WTC11 (cell line): ENCODE results near the gene CPT2. TPM values are rescaled to one million over a fixed set of nuclear protein-coding genes. Genes with fewer than 3 reads are reported as not detected.
A peak's percentile ranks its signal among the peaks of the same experiment; 100 is the strongest.

Experiments used
- ATAC-seq: fragments of 200-7000 bp; cut with Tn5 transposase; 2 replicates; pipeline ENCODE4 v1.10.0; 2021; ENCODE audit warnings: mild to moderate bottlenecking, moderate library complexity
- CTCF ChIA-PET: fragments of 300-600 bp; sonication (Branson Sonifier 250); formaldehyde crosslinking; loops from one replicate; lab custom pipeline; 2021; ENCODE audit warnings: antibody characterized with exemption; lab: Charles Lee
- POLR2A ChIA-PET: fragments of 350-600 bp; sonication (Branson Sonifier 250); formaldehyde crosslinking; loops from one replicate; lab custom pipeline; 2021; ENCODE audit warnings: antibody characterized with exemption; lab: Charles Lee
- DNase-seq: peaks from one replicate; pipeline ENCODE4 v3.0.0; 2021; ENCODE audit warnings: low spot score
- H3K27ac Mint-ChIP-seq: 2 replicates; pipeline ENCODE4 v1.8.0; 2021; ENCODE audit warnings: mixed read lengths
- H3K27me3 Mint-ChIP-seq: 2 replicates; pipeline ENCODE4 v1.8.0; 2021; ENCODE audit warnings: low read depth, mild to moderate bottlenecking, moderate library complexity, mixed read lengths
- H3K36me3 Mint-ChIP-seq: 2 replicates; pipeline ENCODE4 v1.8.0; 2021; ENCODE audit warnings: mixed read lengths
- H3K4me1 Mint-ChIP-seq: 2 replicates; pipeline ENCODE4 v1.8.0; 2022; ENCODE audit warnings: mixed read lengths
- H3K4me3 Mint-ChIP-seq: 2 replicates; pipeline ENCODE4 v1.8.0; 2021; ENCODE audit warnings: mild to moderate bottlenecking, moderate library complexity, mixed read lengths
- H3K9me3 Mint-ChIP-seq: 2 replicates; pipeline ENCODE4 v1.8.0; 2021; ENCODE audit warnings: mixed read lengths
- CBFB ChIP-seq: sonication (generic); formaldehyde crosslinking; IDR thresholded peaks from 2 replicates; pipeline ENCODE4 v1.8.1; 2022; ENCODE audit warnings: mild to moderate bottlenecking, low read depth, missing genetic modification reagents
- CREB1 ChIP-seq: sonication (generic); formaldehyde crosslinking; IDR thresholded peaks from 2 replicates; pipeline ENCODE4 v1.8.0; 2023; ENCODE audit warnings: mild to moderate bottlenecking, missing genetic modification reagents
- ELF4 ChIP-seq: sonication (generic); formaldehyde crosslinking; IDR thresholded peaks from 2 replicates; pipeline ENCODE4 v1.8.1; 2022; ENCODE audit warnings: low read depth, mild to moderate bottlenecking, moderate library complexity, missing genetic modification reagents
- GTF2I ChIP-seq: fragments of 250-450 bp; sonication (Bioruptor Pico); conservative IDR thresholded peaks from 2 replicates; pipeline ENCODE4 v1.4.0; 2021; ENCODE audit warnings: mild to moderate bottlenecking
- NFE2L1 ChIP-seq: sonication (generic); formaldehyde crosslinking; IDR thresholded peaks from 2 replicates; pipeline ENCODE4 v1.8.1; 2023; ENCODE audit warnings: missing genetic modification reagents
- NFYB ChIP-seq: sonication (generic); formaldehyde crosslinking; conservative IDR thresholded peaks from 2 replicates; pipeline ENCODE4 v1.8.0; 2022; ENCODE audit warnings: low read depth, missing genetic modification reagents
- OVOL2 ChIP-seq: fragments of 250-450 bp; sonication (Bioruptor Pico); IDR thresholded peaks from 2 replicates; pipeline ENCODE4 v1.9.0; 2021; ENCODE audit warnings: mild to moderate bottlenecking, borderline replicate concordance
- RELA ChIP-seq: sonication (generic); formaldehyde crosslinking; IDR thresholded peaks from 2 replicates; pipeline ENCODE4 v1.8.1; 2022; ENCODE audit warnings: missing genetic modification reagents, mild to moderate bottlenecking, borderline replicate concordance
- total RNA-seq: library from RNA; stranded (reverse); gene quantifications from 3 replicates; pipeline ENCODE4 v1.2.3, GENCODE V29; 2021
- TF ChIP-seq, protein P1 (sequence below): sonication (generic); formaldehyde crosslinking; IDR thresholded peaks from 2 replicates; pipeline ENCODE4 v1.8.1; 2022; ENCODE audit warnings: mild to moderate bottlenecking, moderate library complexity, missing genetic modification reagents
- TF ChIP-seq, protein P2 (sequence below): sonication (generic); formaldehyde crosslinking; IDR thresholded peaks from 2 replicates; pipeline ENCODE4 v1.8.0; 2022; ENCODE audit warnings: mild to moderate bottlenecking, missing genetic modification reagents
- TF ChIP-seq, protein P3 (sequence below): fragments of 250-450 bp; sonication (Bioruptor Pico); IDR thresholded peaks from 2 replicates; pipeline ENCODE4 v1.9.0; 2021; ENCODE audit warnings: mild to moderate bottlenecking
- TF ChIP-seq, protein P4 (sequence below): fragments of 250-450 bp; sonication (Bioruptor Pico); IDR thresholded peaks from 2 replicates; pipeline ENCODE4 v1.9.0; 2021; ENCODE audit warnings: mild to moderate bottlenecking
- TF ChIP-seq, protein P5 (sequence below): sonication (generic); formaldehyde crosslinking; IDR thresholded peaks from 2 replicates; pipeline ENCODE4 v1.8.1; 2022; ENCODE audit warnings: missing genetic modification reagents, borderline replicate concordance
- TF ChIP-seq, protein P6 (sequence below): sonication (generic); formaldehyde crosslinking; conservative IDR thresholded peaks from 2 replicates; pipeline ENCODE4 v1.8.1; 2022; ENCODE audit warnings: mild to moderate bottlenecking, missing genetic modification reagents
- TF ChIP-seq, protein P7 (sequence below): sonication (generic); formaldehyde crosslinking; IDR thresholded peaks from 2 replicates; pipeline ENCODE4 v1.8.1; 2023; ENCODE audit warnings: mild to moderate bottlenecking, missing genetic modification reagents

Gene CPT2
- total RNA-seq, 1 experiment from 2014 or later, result 33.7 TPM

DNA sequence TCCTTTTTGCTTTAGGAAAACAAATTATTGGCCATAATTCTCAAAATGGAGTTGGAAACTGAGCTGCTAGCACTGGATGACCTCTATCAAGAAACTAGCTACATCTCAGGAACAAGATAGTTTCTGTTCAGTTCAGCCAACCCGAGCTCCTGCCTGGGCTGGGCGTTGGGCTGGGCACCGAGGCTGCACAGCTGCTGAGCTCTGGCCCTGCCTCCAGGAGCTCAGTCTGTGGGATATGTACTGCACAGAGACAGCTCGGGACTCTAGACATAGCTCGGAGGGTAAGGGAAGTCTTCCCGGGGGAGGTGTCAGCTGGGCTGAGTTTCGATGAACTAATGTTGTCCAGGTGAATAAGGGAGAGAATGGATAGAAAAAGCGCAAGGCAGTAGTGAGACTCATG lies 29.7 kb upstream of the CPT2 start:
- no peak for DNase-seq
- Mint-ChIP-seq H3K9me3 (no peaks in the 10 kb centered on the region), H3K27ac (no peak overlapping the region), H3K36me3 (no peaks in the 10 kb centered on the region), H3K4me1 (peaks cover 26% of the 10 kb centered on the region)
- ATAC-seq, result no peak
- TF ChIP-seq, protein P1, sequence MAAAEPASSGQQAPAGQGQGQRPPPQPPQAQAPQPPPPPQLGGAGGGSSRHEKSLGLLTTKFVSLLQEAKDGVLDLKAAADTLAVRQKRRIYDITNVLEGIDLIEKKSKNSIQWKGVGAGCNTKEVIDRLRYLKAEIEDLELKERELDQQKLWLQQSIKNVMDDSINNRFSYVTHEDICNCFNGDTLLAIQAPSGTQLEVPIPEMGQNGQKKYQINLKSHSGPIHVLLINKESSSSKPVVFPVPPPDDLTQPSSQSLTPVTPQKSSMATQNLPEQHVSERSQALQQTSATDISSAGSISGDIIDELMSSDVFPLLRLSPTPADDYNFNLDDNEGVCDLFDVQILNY (CRISPR knock-in tag), result no peak
- TF ChIP-seq NFYB (CRISPR knock-in tag) (no peak), CREB1 (CRISPR knock-in tag) (no peak), ELF4 (CRISPR knock-in tag) (no peak), NFE2L1 (CRISPR knock-in tag) (no peak), CBFB (CRISPR knock-in tag) (no peak)
- TF ChIP-seq, protein P2, sequence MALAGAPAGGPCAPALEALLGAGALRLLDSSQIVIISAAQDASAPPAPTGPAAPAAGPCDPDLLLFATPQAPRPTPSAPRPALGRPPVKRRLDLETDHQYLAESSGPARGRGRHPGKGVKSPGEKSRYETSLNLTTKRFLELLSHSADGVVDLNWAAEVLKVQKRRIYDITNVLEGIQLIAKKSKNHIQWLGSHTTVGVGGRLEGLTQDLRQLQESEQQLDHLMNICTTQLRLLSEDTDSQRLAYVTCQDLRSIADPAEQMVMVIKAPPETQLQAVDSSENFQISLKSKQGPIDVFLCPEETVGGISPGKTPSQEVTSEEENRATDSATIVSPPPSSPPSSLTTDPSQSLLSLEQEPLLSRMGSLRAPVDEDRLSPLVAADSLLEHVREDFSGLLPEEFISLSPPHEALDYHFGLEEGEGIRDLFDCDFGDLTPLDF (CRISPR knock-in tag), result no peak
- TF ChIP-seq, protein P3, sequence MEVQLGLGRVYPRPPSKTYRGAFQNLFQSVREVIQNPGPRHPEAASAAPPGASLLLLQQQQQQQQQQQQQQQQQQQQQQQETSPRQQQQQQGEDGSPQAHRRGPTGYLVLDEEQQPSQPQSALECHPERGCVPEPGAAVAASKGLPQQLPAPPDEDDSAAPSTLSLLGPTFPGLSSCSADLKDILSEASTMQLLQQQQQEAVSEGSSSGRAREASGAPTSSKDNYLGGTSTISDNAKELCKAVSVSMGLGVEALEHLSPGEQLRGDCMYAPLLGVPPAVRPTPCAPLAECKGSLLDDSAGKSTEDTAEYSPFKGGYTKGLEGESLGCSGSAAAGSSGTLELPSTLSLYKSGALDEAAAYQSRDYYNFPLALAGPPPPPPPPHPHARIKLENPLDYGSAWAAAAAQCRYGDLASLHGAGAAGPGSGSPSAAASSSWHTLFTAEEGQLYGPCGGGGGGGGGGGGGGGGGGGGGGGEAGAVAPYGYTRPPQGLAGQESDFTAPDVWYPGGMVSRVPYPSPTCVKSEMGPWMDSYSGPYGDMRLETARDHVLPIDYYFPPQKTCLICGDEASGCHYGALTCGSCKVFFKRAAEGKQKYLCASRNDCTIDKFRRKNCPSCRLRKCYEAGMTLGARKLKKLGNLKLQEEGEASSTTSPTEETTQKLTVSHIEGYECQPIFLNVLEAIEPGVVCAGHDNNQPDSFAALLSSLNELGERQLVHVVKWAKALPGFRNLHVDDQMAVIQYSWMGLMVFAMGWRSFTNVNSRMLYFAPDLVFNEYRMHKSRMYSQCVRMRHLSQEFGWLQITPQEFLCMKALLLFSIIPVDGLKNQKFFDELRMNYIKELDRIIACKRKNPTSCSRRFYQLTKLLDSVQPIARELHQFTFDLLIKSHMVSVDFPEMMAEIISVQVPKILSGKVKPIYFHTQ (CRISPR knock-in tag), result no peak
- TF ChIP-seq, protein P4, sequence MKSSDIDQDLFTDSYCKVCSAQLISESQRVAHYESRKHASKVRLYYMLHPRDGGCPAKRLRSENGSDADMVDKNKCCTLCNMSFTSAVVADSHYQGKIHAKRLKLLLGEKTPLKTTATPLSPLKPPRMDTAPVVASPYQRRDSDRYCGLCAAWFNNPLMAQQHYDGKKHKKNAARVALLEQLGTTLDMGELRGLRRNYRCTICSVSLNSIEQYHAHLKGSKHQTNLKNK (CRISPR knock-in tag), result no peak
- TF ChIP-seq, protein P5, sequence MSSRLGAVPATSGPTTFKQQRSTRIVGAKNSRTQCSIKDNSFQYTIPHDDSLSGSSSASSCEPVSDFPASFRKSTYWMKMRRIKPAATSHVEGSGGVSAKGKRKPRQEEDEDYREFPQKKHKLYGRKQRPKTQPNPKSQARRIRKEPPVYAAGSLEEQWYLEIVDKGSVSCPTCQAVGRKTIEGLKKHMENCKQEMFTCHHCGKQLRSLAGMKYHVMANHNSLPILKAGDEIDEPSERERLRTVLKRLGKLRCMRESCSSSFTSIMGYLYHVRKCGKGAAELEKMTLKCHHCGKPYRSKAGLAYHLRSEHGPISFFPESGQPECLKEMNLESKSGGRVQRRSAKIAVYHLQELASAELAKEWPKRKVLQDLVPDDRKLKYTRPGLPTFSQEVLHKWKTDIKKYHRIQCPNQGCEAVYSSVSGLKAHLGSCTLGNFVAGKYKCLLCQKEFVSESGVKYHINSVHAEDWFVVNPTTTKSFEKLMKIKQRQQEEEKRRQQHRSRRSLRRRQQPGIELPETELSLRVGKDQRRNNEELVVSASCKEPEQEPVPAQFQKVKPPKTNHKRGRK (CRISPR knock-in tag), result no peak
- TF ChIP-seq, protein P6, sequence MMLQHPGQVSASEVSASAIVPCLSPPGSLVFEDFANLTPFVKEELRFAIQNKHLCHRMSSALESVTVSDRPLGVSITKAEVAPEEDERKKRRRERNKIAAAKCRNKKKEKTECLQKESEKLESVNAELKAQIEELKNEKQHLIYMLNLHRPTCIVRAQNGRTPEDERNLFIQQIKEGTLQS (CRISPR knock-in tag), result no peak
- TF ChIP-seq, all 79 proteins: peak for 0
- CTCF ChIA-PET, result interaction anchor here (1.8 kb wide), 2 partner anchors 15 to 79 kb away, joined by 7 read pairs; no protein-coding TSS in a partner anchor
- POLR2A ChIA-PET, result no interaction called here
- H3K4me3 Mint-ChIP-seq, result no peak overlapping the region
- H3K27me3 Mint-ChIP-seq, result no peaks in the 10 kb centered on the region; the same call in none of the 2 replicates

DNA sequence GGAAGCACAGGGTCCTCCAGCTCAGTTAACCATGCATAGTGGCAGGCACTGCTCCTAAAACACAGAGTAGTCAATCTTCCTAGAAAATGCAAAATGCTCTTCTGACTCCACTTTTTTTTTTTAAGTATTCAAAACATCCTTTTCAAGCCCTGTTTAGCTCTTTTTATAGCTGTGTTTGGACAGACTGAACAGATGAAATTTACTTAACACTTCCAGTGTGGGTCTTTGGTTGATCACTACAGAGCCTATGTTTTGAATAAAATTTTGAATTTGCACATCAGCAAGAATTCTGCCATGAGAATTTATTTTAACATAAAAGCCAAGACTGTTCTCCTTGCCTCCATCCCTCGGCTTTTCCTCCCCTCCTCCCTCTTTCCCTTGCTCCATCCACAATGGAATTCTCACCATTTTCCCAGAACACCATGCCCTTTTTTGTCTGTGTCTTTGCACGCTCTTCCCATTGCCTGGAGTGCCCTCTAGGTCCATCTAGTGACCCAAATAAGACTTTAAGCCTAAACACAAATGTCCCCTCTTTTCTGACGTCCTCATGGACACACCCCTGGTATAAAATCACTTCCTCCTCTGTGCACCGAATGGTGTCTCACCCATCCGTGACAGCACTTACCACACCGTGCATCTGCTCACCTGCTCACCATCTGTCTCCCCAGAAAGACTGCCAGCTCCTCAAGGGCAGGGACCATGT lies 24.0 kb upstream of the CPT2 start:
- peak; percentile 40 for ATAC-seq
- H3K27me3 Mint-ChIP-seq, result peaks cover 3% of the 10 kb centered on the region; the same call in 1 of the 2 replicates
- no peak for DNase-seq
- POLR2A ChIA-PET, result interaction anchor here (0.6 kb wide), 1 partner anchor 9 kb away, joined by 3 read pairs; no protein-coding TSS in a partner anchor
- no peak for TF ChIP-seq OVOL2
- TF ChIP-seq RELA (CRISPR knock-in tag), result no peak
- no peak for TF ChIP-seq ELF4 (CRISPR knock-in tag)
- TF ChIP-seq, protein P7, sequence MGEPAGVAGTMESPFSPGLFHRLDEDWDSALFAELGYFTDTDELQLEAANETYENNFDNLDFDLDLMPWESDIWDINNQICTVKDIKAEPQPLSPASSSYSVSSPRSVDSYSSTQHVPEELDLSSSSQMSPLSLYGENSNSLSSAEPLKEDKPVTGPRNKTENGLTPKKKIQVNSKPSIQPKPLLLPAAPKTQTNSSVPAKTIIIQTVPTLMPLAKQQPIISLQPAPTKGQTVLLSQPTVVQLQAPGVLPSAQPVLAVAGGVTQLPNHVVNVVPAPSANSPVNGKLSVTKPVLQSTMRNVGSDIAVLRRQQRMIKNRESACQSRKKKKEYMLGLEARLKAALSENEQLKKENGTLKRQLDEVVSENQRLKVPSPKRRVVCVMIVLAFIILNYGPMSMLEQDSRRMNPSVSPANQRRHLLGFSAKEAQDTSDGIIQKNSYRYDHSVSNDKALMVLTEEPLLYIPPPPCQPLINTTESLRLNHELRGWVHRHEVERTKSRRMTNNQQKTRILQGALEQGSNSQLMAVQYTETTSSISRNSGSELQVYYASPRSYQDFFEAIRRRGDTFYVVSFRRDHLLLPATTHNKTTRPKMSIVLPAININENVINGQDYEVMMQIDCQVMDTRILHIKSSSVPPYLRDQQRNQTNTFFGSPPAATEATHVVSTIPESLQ (CRISPR knock-in tag), result no peak
- TF ChIP-seq GTF2I (CRISPR knock-in tag), result no peak
- H3K4me3 Mint-ChIP-seq, result no peak overlapping the region
- CTCF ChIA-PET, result interaction anchor here (0.9 to 3.7 kb wide), 7 partner anchors 9 to 312 kb away, joined by 3 to 17 read pairs (median 3); no protein-coding TSS in a partner anchor
- no peak overlapping the region for H3K27ac Mint-ChIP-seq
- no peaks in the 10 kb centered on the region for H3K9me3 Mint-ChIP-seq
- H3K4me1 Mint-ChIP-seq, result peaks cover 31% of the 10 kb centered on the region
- no peaks in the 10 kb centered on the region for H3K36me3 Mint-ChIP-seq
